HEK293 (cell line): ENCODE measurements around the gene PRSS3.

ENCODE experiments used
- CTCF ChIA-PET: fragments of 350-600 bp; formaldehyde crosslinking; extraction: SDS; loops from one replicate; lab custom pipeline; 2021; ENCODE audit warnings: antibody characterized with exemption; lab: Yijun Ruan, JAX
- POLR2A ChIA-PET: fragments of 300-600 bp; formaldehyde crosslinking; extraction: SDS; loops from one replicate; lab custom pipeline; 2020; ENCODE audit warnings: antibody characterized with exemption, inconsistent platforms; lab: Yijun Ruan, JAX
- H3K27ac ChIP-seq: fragments of 200-500 bp; sonication (Bioruptor generic); 2 replicates; pipeline ENCODE4 v1.5.1; 2014; ENCODE audit warnings: low read depth, low read length, control low read depth, inconsistent platforms; ENCODE audit errors: extremely low read depth
- H3K36me3 ChIP-seq, 2 experiments: fragments of 200-500 bp in 1 of 2; sonication (Bioruptor generic) in 1 of 2; 1 replicate in 1 of 2; 2 replicates in 1 of 2; pipeline ENCODE4 v1.5.1; 2014 to 2017; ENCODE audit warnings: inconsistent platforms in 2 of 2, low read length in 2 of 2; ENCODE audit not compliant: control insufficient read depth in 2 of 2, insufficient read depth in 1 of 2
- H3K4me1 ChIP-seq: fragments of 200-500 bp; sonication (Bioruptor generic); 2 replicates; pipeline ENCODE4 v1.5.1; 2014; ENCODE audit warnings: mild to moderate bottlenecking, low read length, inconsistent platforms; ENCODE audit not compliant: control insufficient read depth, insufficient read depth
- H3K4me3 ChIP-seq: 2 replicates; pipeline ENCODE4 v1.5.1; 2011; ENCODE audit warnings: low read depth, mild to moderate bottlenecking, control low read depth, low read length, moderate library complexity
- H3K9me3 ChIP-seq: fragments of 200-500 bp; sonication (Bioruptor generic); 2 replicates; pipeline ENCODE4 v1.5.1; 2014; ENCODE audit warnings: low read depth, low read length, inconsistent platforms; ENCODE audit not compliant: control insufficient read depth, insufficient read depth
- EGR2 ChIP-seq: fragments of 450-650 bp; formaldehyde crosslinking; IDR thresholded peaks from 2 replicates; pipeline ENCODE4 v1.5.1; 2016; ENCODE audit warnings: low read depth, missing biosample characterization, missing genetic modification characterization
- GLIS1 ChIP-seq: fragments of 450-650 bp; formaldehyde crosslinking; IDR thresholded peaks from 2 replicates; pipeline ENCODE4 v1.5.1; 2016; ENCODE audit warnings: missing biosample characterization, missing genetic modification characterization
- IKZF3 ChIP-seq: fragments of 450-650 bp; IDR thresholded peaks from 2 replicates; pipeline ENCODE4 v1.5.0; 2018; ENCODE audit warnings: missing biosample characterization, mild to moderate bottlenecking, missing genetic modification characterization, moderate library complexity
- SCRT1 ChIP-seq: fragments of 450-650 bp; formaldehyde crosslinking; IDR thresholded peaks from 2 replicates; pipeline ENCODE4 v1.5.1; 2016; ENCODE audit warnings: missing biosample characterization, missing genetic modification characterization, borderline replicate concordance
- ZBTB20 ChIP-seq: fragments of 450-650 bp; formaldehyde crosslinking; IDR thresholded peaks from 2 replicates; pipeline ENCODE4 v1.5.1; 2016; ENCODE audit warnings: missing biosample characterization, missing genetic modification characterization
- ZBTB8A ChIP-seq: fragments of 450-650 bp; formaldehyde crosslinking; IDR thresholded peaks from 2 replicates; pipeline ENCODE4 v1.5.1; 2016; ENCODE audit warnings: missing biosample characterization, missing genetic modification characterization
- ZNF146 ChIP-seq: fragments of 450-650 bp; formaldehyde crosslinking; IDR thresholded peaks from 2 replicates; pipeline ENCODE4 v1.5.1; 2016; ENCODE audit warnings: missing biosample characterization, missing genetic modification characterization
- ZNF157 ChIP-seq: fragments of 450-650 bp; formaldehyde crosslinking; IDR thresholded peaks from 2 replicates; pipeline ENCODE4 v1.5.1; 2016; ENCODE audit warnings: missing biosample characterization, missing genetic modification characterization
- ZNF174 ChIP-seq: fragments of 450-650 bp; formaldehyde crosslinking; IDR thresholded peaks from 2 replicates; pipeline ENCODE4 v1.5.0; 2017; ENCODE audit warnings: missing biosample characterization, mild to moderate bottlenecking, missing genetic modification characterization
- ZNF214 ChIP-seq: fragments of 450-650 bp; formaldehyde crosslinking; IDR thresholded peaks from 2 replicates; pipeline ENCODE4 v1.5.1; 2017; ENCODE audit warnings: missing biosample characterization, mild to moderate bottlenecking, missing genetic modification characterization, borderline replicate concordance
- ZNF23 ChIP-seq: fragments of 450-650 bp; formaldehyde crosslinking; IDR thresholded peaks from 2 replicates; pipeline ENCODE4 v1.5.1; 2016; ENCODE audit warnings: missing biosample characterization, missing genetic modification characterization, borderline replicate concordance
- ZNF394 ChIP-seq: fragments of 450-650 bp; formaldehyde crosslinking; IDR thresholded peaks from 2 replicates; pipeline ENCODE4 v1.5.1; 2016; ENCODE audit warnings: missing biosample characterization, missing genetic modification characterization, mild to moderate bottlenecking, moderate library complexity, borderline replicate concordance
- ZNF404 ChIP-seq: fragments of 450-650 bp; formaldehyde crosslinking; IDR thresholded peaks from 2 replicates; pipeline ENCODE4 v1.5.1; 2017; ENCODE audit warnings: missing biosample characterization, missing genetic modification characterization
- ZNF423 ChIP-seq: fragments of 450-650 bp; formaldehyde crosslinking; IDR thresholded peaks from 2 replicates; pipeline ENCODE4 v1.5.1; 2016; ENCODE audit warnings: missing biosample characterization, missing genetic modification characterization
- ZNF433 ChIP-seq: fragments of 450-650 bp; formaldehyde crosslinking; IDR thresholded peaks from 2 replicates; pipeline ENCODE4 v1.5.1; 2016; ENCODE audit warnings: missing biosample characterization, missing genetic modification characterization, low read depth
- ZNF530 ChIP-seq: fragments of 450-650 bp; formaldehyde crosslinking; IDR thresholded peaks from 2 replicates; pipeline ENCODE4 v1.5.1; 2016; ENCODE audit warnings: low read depth, missing biosample characterization, missing genetic modification characterization
- ZNF544 ChIP-seq: fragments of 450-650 bp; formaldehyde crosslinking; IDR thresholded peaks from 2 replicates; pipeline ENCODE4 v1.5.0; 2017; ENCODE audit warnings: missing biosample characterization, missing genetic modification characterization
- ZNF610 ChIP-seq: fragments of 450-650 bp; formaldehyde crosslinking; IDR thresholded peaks from 2 replicates; pipeline ENCODE4 v1.5.1; 2016; ENCODE audit warnings: missing biosample characterization, missing genetic modification characterization, borderline replicate concordance
- ZNF624 ChIP-seq: fragments of 450-650 bp; formaldehyde crosslinking; IDR thresholded peaks from 2 replicates; pipeline ENCODE4 v1.5.1; 2017; ENCODE audit warnings: missing biosample characterization, missing genetic modification characterization
- ZNF776 ChIP-seq: fragments of 450-650 bp; formaldehyde crosslinking; IDR thresholded peaks from 2 replicates; pipeline ENCODE4 v1.5.0; 2017; ENCODE audit warnings: missing biosample characterization, missing genetic modification characterization, borderline replicate concordance
- ZNF830 ChIP-seq: fragments of 450-650 bp; IDR thresholded peaks from 2 replicates; pipeline ENCODE4 v1.5.0; 2018; ENCODE audit warnings: missing biosample characterization, missing genetic modification characterization, low read depth, mild to moderate bottlenecking, moderate library complexity
- ZSCAN23 ChIP-seq: fragments of 450-650 bp; formaldehyde crosslinking; IDR thresholded peaks from 2 replicates; pipeline ENCODE4 v1.5.1; 2016; ENCODE audit warnings: missing biosample characterization, missing genetic modification characterization
- TF ChIP-seq, protein P1 (sequence below): fragments of 450-650 bp; formaldehyde crosslinking; IDR thresholded peaks from 2 replicates; pipeline ENCODE4 v1.5.1; 2017; ENCODE audit warnings: missing biosample characterization, mild to moderate bottlenecking, missing genetic modification characterization, moderate library complexity
- TF ChIP-seq, protein P2 (sequence below): sonication (generic); formaldehyde crosslinking; IDR thresholded peaks from 2 replicates; pipeline ENCODE4 v1.8.1; 2022; ENCODE audit warnings: mild to moderate bottlenecking, moderate library complexity, missing genetic modification reagents
- TF ChIP-seq, protein P3 (sequence below): fragments of 450-650 bp; formaldehyde crosslinking; IDR thresholded peaks from 2 replicates; pipeline ENCODE4 v1.5.1; 2016; ENCODE audit warnings: missing biosample characterization, missing genetic modification characterization
- TF ChIP-seq, protein P4 (sequence below): fragments of 450-650 bp; formaldehyde crosslinking; IDR thresholded peaks from 2 replicates; pipeline ENCODE4 v1.5.1; 2016; ENCODE audit warnings: missing biosample characterization, missing genetic modification characterization

PRSS3 gene

DNA sequence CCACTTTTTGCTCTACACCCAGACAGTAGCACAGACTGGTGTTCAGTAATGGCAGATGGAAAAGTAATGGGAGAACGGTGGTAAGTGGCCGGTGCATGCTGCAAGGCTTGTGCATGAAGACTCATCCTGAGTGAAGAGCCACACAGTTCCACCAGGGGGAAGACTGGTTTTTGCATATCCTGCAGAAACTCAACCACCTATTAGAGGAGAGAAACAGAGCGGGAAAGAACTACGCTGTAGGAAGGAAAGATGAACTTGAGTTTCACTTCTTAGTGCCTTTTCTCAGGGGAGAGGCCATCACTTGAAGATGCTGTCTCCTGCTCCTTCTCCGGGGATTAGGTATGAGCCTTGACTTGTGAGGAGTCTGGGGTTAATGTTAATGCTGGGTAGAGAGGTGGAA lies 9.4 kb upstream of the PRSS3 start:
- no peaks in the 10 kb centered on the region for H3K9me3 ChIP-seq
- no peak for TF ChIP-seq ZNF423 (tag by site-specific recombination)
- TF ChIP-seq ZNF214: no peak
- TF ChIP-seq EGR2 (tag by site-specific recombination): no peak
- TF ChIP-seq ZNF830 (tag by site-specific recombination): no peak
- TF ChIP-seq, protein P1, sequence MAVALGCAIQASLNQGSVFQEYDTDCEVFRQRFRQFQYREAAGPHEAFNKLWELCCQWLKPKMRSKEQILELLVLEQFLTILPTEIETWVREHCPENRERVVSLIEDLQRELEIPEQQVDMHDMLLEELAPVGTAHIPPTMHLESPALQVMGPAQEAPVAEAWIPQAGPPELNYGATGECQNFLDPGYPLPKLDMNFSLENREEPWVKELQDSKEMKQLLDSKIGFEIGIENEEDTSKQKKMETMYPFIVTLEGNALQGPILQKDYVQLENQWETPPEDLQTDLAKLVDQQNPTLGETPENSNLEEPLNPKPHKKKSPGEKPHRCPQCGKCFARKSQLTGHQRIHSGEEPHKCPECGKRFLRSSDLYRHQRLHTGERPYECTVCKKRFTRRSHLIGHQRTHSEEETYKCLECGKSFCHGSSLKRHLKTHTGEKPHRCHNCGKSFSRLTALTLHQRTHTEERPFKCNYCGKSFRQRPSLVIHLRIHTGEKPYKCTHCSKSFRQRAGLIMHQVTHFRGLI (tag by site-specific recombination): no peak
- TF ChIP-seq ZBTB8A (tag by site-specific recombination): no peak
- TF ChIP-seq IKZF3 (tag by site-specific recombination): no peak
- TF ChIP-seq, all 188 proteins: peak for 0
- no peaks in the 10 kb centered on the region for H3K4me1 ChIP-seq
- H3K36me3 ChIP-seq: no peaks in the 10 kb centered on the region
- ChIA-PET POLR2A (no interaction called here), CTCF (no interaction called here)
- no peak overlapping the region for H3K27ac ChIP-seq
- no peak overlapping the region for H3K4me3 ChIP-seq

DNA sequence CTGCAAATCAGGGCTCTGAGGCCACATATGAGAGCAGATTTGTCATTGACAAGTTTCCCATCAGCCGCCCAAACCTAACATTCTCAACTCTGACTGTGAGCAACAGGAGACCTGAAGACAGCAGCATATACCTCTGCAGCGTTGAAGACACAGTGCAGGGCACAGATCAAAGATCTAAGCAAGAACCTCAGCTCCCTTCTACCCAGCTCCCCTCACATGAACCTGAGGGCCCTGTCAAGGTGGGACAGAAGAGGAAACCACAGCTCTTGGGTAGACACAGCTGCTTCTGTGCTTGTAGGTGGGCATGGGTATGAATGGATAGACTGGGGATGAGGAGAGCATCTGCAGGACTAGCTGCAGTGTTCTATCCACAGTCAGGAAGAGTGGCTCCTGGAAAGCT lies 8.7 kb upstream of the PRSS3 start:
- CTCF ChIA-PET: interaction anchor here (0.6 to 1.5 kb wide), 4 partner anchors 8 to 135 kb away, joined by 4 to 10 read pairs (median 6); no protein-coding TSS in a partner anchor
- POLR2A ChIA-PET: no interaction called here
- no peak for TF ChIP-seq ZNF404 (tag by site-specific recombination)
- TF ChIP-seq ZBTB20 (tag by site-specific recombination): no peak
- no peak for TF ChIP-seq GLIS1
- TF ChIP-seq, protein P2, sequence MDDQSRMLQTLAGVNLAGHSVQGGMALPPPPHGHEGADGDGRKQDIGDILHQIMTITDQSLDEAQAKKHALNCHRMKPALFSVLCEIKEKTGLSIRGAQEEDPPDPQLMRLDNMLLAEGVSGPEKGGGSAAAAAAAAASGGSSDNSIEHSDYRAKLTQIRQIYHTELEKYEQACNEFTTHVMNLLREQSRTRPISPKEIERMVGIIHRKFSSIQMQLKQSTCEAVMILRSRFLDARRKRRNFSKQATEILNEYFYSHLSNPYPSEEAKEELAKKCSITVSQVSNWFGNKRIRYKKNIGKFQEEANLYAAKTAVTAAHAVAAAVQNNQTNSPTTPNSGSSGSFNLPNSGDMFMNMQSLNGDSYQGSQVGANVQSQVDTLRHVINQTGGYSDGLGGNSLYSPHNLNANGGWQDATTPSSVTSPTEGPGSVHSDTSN: no peak
- TF ChIP-seq, protein P3, sequence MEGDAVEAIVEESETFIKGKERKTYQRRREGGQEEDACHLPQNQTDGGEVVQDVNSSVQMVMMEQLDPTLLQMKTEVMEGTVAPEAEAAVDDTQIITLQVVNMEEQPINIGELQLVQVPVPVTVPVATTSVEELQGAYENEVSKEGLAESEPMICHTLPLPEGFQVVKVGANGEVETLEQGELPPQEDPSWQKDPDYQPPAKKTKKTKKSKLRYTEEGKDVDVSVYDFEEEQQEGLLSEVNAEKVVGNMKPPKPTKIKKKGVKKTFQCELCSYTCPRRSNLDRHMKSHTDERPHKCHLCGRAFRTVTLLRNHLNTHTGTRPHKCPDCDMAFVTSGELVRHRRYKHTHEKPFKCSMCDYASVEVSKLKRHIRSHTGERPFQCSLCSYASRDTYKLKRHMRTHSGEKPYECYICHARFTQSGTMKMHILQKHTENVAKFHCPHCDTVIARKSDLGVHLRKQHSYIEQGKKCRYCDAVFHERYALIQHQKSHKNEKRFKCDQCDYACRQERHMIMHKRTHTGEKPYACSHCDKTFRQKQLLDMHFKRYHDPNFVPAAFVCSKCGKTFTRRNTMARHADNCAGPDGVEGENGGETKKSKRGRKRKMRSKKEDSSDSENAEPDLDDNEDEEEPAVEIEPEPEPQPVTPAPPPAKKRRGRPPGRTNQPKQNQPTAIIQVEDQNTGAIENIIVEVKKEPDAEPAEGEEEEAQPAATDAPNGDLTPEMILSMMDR: no peak
- TF ChIP-seq ZNF146 (tag by site-specific recombination): no peak
- TF ChIP-seq ZNF610 (tag by site-specific recombination): no peak
- no peak for TF ChIP-seq ZNF157
- Histone ChIP-seq H3K27ac (no peak overlapping the region), H3K4me3 (no peak overlapping the region), H3K36me3 (no peaks in the 10 kb centered on the region), H3K4me1 (no peaks in the 10 kb centered on the region), H3K9me3 (no peaks in the 10 kb centered on the region)

DNA sequence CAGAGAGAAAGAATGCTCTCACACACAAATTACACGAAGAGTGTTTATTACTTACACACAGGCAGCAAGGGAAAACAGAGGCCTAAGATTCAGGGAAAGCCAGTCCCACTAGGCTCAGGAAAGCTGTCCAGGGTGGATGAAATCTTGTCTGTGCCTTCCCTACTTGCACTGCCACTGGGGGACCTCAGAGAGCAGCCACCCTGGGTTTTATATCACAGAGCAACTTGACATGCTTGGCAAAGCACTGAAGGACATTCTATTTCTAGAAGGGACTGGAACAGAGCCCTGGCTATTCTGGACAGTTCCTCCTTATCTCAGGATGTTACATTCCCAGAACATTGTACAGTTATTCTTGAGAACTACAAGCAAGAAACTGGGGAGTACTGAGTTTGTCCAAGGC lies 7.5 kb upstream of the PRSS3 start:
- no peak overlapping the region for H3K4me3 ChIP-seq
- H3K4me1 ChIP-seq: no peaks in the 10 kb centered on the region
- no peaks in the 10 kb centered on the region for H3K9me3 ChIP-seq
- H3K27ac ChIP-seq: no peak overlapping the region
- H3K36me3 ChIP-seq: no peaks in the 10 kb centered on the region
- ChIA-PET CTCF (interaction anchor here (0.5 to 1.5 kb wide), 9 partner anchors 9 to 1699 kb away, joined by 3 to 10 read pairs (median 3); no protein-coding TSS in a partner anchor), POLR2A (no interaction called here)
- TF ChIP-seq ZNF157 (no peak), IKZF3 (tag by site-specific recombination) (no peak), ZNF530 (tag by site-specific recombination) (no peak), ZNF624 (tag by site-specific recombination) (no peak), ZNF23 (tag by site-specific recombination) (no peak), SCRT1 (tag by site-specific recombination) (no peak), ZNF394 (tag by site-specific recombination) (no peak), ZNF544 (tag by site-specific recombination) (no peak), ZNF776 (tag by site-specific recombination) (no peak), ZSCAN23 (no peak), ZNF174 (tag by site-specific recombination) (no peak), ZNF433 (tag by site-specific recombination) (no peak)
- TF ChIP-seq, protein P2: no peak
- TF ChIP-seq, protein P4, sequence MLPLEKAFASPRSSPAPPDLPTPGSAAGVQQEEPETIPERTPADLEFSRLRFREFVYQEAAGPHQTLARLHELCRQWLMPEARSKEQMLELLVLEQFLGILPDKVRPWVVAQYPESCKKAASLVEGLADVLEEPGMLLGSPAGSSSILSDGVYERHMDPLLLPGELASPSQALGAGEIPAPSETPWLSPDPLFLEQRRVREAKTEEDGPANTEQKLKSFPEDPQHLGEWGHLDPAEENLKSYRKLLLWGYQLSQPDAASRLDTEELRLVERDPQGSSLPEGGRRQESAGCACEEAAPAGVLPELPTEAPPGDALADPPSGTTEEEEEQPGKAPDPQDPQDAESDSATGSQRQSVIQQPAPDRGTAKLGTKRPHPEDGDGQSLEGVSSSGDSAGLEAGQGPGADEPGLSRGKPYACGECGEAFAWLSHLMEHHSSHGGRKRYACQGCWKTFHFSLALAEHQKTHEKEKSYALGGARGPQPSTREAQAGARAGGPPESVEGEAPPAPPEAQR (tag by site-specific recombination): no peak
